GM12878 (cell line): Measurements from ENCODE around the gene C9. TPM values are rescaled to one million over a fixed set of nuclear protein-coding genes. Genes with fewer than 3 reads are reported as not detected.
"Not testable (repeated sequence)": the region's sequence is repeated elsewhere in the genome, so short reads cannot be mapped to it uniquely, and the experiment has no call there.

ENCODE experiments used
- ATAC-seq: fragments of 200-7000 bp; cut with Tn5 transposase; 3 replicates; pipeline ENCODE4 v1.9.1; 2020; ENCODE audit warnings: mild to moderate bottlenecking, moderate library complexity
- BruUV-seq: library from RNA; stranded (reverse); fragments of 400-500 nt; replicated peaks from 2 replicates; lab custom pipeline; 2021; lab: Mats Ljungman, UMichigan
- CTCF ChIA-PET: fragments of 300-600 bp; sonication (Branson Sonifier 250); formaldehyde crosslinking; extraction: SDS; loops from one replicate; lab custom pipeline; 2021; ENCODE audit warnings: inconsistent platforms; lab: Yijun Ruan, JAX
- POLR2A ChIA-PET: fragments of 350-600 bp; formaldehyde crosslinking; extraction: SDS; loops from one replicate; lab custom pipeline; 2021; ENCODE audit warnings: inconsistent platforms; lab: Charles Lee
- RAD21 ChIA-PET: fragments of 300-600 bp; sonication (Branson Sonifier 250); formaldehyde crosslinking; loops from one replicate; lab custom pipeline; 2023; ENCODE audit warnings: antibody characterized with exemption; ENCODE audit not compliant: unreplicated experiment; lab: Charles Lee
- SMC1A ChIA-PET: fragments of 300-600 bp; sonication (Branson Sonifier 250); formaldehyde crosslinking; loops from one replicate; lab custom pipeline; 2023; ENCODE audit not compliant: unreplicated experiment, uncharacterized antibody; lab: Charles Lee
- DNase-seq: peaks from one replicate; pipeline ENCODE4 v3.0.0-alpha.2; 2011; ENCODE audit warnings: low read depth, low spot score
- FAIRE-seq: peaks from 3 replicates; lab custom pipeline; 2011; peaks lifted over from hg19 to GRCh38; lab: Jason Lieb, UNC
- H2AFZ ChIP-seq: 2 replicates; pipeline ENCODE4 v1.6.0; 2011; ENCODE audit warnings: low read depth, low read length, control low read depth; ENCODE audit not compliant: control insufficient read depth
- H3K27ac ChIP-seq: 2 replicates; pipeline ENCODE4 v1.5.1; 2011; ENCODE audit warnings: control low read depth; ENCODE audit not compliant: control insufficient read depth, insufficient read depth
- H3K27me3 ChIP-seq, 2 experiments: replicated peaks in 1 of 2; 2 replicates each; pipeline versions ENCODE4 v1.6.0 to v1.6.1; 2011; ENCODE audit warnings: low read length in 1 of 2; ENCODE audit not compliant: control insufficient read depth in 2 of 2, insufficient read depth in 2 of 2
- H3K36me3 ChIP-seq, 2 experiments: 2 replicates each; pipeline ENCODE4 v1.5.1; 2011; ENCODE audit warnings: low read length in 1 of 2; ENCODE audit not compliant: control insufficient read depth in 2 of 2, insufficient read depth in 2 of 2
- H3K4me1 ChIP-seq: 2 replicates; pipeline ENCODE4 v1.6.1; 2011; ENCODE audit warnings: mild to moderate bottlenecking, low read length, moderate library complexity, mixed read lengths; ENCODE audit not compliant: control insufficient read depth, insufficient read depth
- H3K4me2 ChIP-seq: 2 replicates; pipeline ENCODE4 v1.6.0; 2011; ENCODE audit warnings: control low read depth; ENCODE audit not compliant: control insufficient read depth, insufficient read depth
- H3K4me3 ChIP-seq: fragments of 200-600 bp; sonication (generic); 2 replicates; pipeline ENCODE4 v1.5.1; 2016
- H3K79me2 ChIP-seq: 2 replicates; pipeline ENCODE4 v1.6.0; 2011; ENCODE audit warnings: low read length; ENCODE audit not compliant: control insufficient read depth, insufficient read depth
- H3K9ac ChIP-seq: 2 replicates; pipeline ENCODE4 v1.8.0; 2011; ENCODE audit warnings: low read length, control low read depth, mixed read lengths; ENCODE audit not compliant: control insufficient read depth, insufficient read depth
- H3K9me3 ChIP-seq: replicated peaks from 3 replicates; pipeline ENCODE4 v1.5.1; 2011; ENCODE audit warnings: mild to moderate bottlenecking, low read length; ENCODE audit not compliant: control insufficient read depth, insufficient read depth
- H4K20me1 ChIP-seq: 2 replicates; pipeline ENCODE4 v1.6.0; 2011; ENCODE audit not compliant: control insufficient read depth, insufficient read depth
- ESRRA ChIP-seq: IDR thresholded peaks from 2 replicates; pipeline ENCODE4 v1.6.1; 2012; ENCODE audit warnings: mild to moderate bottlenecking, low read length, improper control_type of control experiment
- EZH2 ChIP-seq: IDR thresholded peaks from 2 replicates; pipeline ENCODE4 v1.6.1; 2012; ENCODE audit warnings: low read depth, mild to moderate bottlenecking, control low read depth, inconsistent platforms, low read length, borderline replicate concordance; ENCODE audit not compliant: control insufficient read depth
- HCFC1 ChIP-seq: fragments of 150-350 bp; IDR thresholded peaks from 2 replicates; pipeline ENCODE4 v1.6.1; 2014; ENCODE audit warnings: low read length
- MTA2 ChIP-seq: fragments of 450-650 bp; IDR thresholded peaks from 2 replicates; pipeline ENCODE4 v1.6.1; 2016; ENCODE audit warnings: low read depth, mild to moderate bottlenecking, moderate library complexity
- RUNX3 ChIP-seq: IDR thresholded peaks from 2 replicates; pipeline ENCODE4 v1.6.1; 2012; ENCODE audit warnings: low read length, inconsistent platforms
- STAT3 ChIP-seq: IDR thresholded peaks from 2 replicates; pipeline ENCODE4 v1.6.1; 2011; ENCODE audit warnings: low read depth, low read length, improper control_type of control experiment
- WRNIP1 ChIP-seq: IDR thresholded peaks from 2 replicates; pipeline ENCODE4 v1.6.1; 2011; ENCODE audit warnings: low read depth, low read length, improper control_type of control experiment, borderline replicate concordance
- ZNF622 ChIP-seq: fragments of 450-650 bp; IDR thresholded peaks from 2 replicates; pipeline ENCODE4 v1.6.1; 2017; ENCODE audit warnings: mild to moderate bottlenecking, inconsistent platforms
- WGBS: methylation state at CpG from one replicate; pipeline ENCODE4 v1.1.6; 2016; ENCODE audit warnings: low lambda C conversion rate; ENCODE audit not compliant: insufficient replicate concordance, insufficient coverage; ENCODE audit errors: missing lambda C conversion rate; 5-methylcytosine and 5-hydroxymethylcytosine counted together
- in situ Hi-C: fragments of 300-500 bp; cut with MboI; formaldehyde crosslinking; loops from 9 replicates; pipeline ENCODE4 v1.14.3; 2018; ENCODE audit warnings: mixed read lengths
- intact Hi-C: fragments of 100-400 bp; cut with micrococcal nuclease; formaldehyde crosslinking; loops from one replicate; pipeline ENCODE4 v1.14.2; 2022; ENCODE audit not compliant: unreplicated experiment
- polyA plus RNA-seq, 11 experiments: library from polyadenylated mRNA; depleted of rRNA in 4 of 11; unstranded in 6 of 11; stranded (reverse) in 5 of 11; fragments of >200 nt; fragmentation: Nextera tagmentation in 4 of 11; fragmentation: Illumina TruSeq in 1 of 11; extraction: Ambion mirVana in 4 of 11; extraction: Trizol in 1 of 11; gene quantifications; 1 replicate in 1 of 11; 2 replicates in 10 of 11; pipeline versions ENCODE4 v1.2.1 to v1.2.3, GENCODE V29; 2011 to 2016; ENCODE audit warnings: inconsistent platforms in 2 of 11, missing spikeins in 2 of 11, low read depth in 1 of 11
- total RNA-seq, 4 experiments: library from RNA; depleted of rRNA in 3 of 4; stranded (reverse); fragments of >200 nt in 3 of 4; fragmentation: Illumina TruSeq in 1 of 4; extraction: Trizol in 1 of 4; gene quantifications; 2 replicates each; pipeline versions ENCODE4 v1.2.1 to v1.2.3, GENCODE V29; 2013 to 2021
- TF ChIP-seq, protein P1 (sequence below): fragments of 450-650 bp; IDR thresholded peaks from 2 replicates; pipeline ENCODE4 v1.6.1; 2017; ENCODE audit warnings: mild to moderate bottlenecking, moderate library complexity

Gene C9
- total and polyA plus RNA-seq, 10 of the 15 experiments (the other 5 are each of a cell fraction or from before 2014, with no cell fraction given): 0.54 TPM; not detected in 9

DNA sequence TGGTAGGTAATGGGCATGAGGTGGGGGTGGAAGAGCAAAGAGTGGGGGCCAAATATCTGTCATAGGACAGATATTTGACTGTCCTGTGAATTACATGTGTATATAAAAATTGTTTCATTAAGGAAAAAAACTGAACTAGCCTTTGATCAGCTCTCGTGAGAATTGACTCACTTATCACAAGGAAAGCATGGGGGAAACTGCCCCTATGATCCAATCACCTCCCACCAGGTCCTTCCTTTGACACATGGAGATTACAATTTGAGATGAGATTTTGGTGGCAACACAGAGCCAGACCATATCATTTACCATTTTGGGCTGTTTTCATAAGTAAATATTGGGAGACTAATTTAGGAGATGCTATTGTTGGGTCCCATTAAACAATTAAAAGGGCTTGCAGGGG lies 81.7 kb downstream of the C9 start:
- H3K4me1 ChIP-seq: no peaks in the 10 kb centered on the region
- intact Hi-C loops (loop anchor here (10.0 kb wide), 1 partner anchor 198 kb away; no protein-coding TSS in a partner anchor), in situ Hi-C loops (loop anchor here (5.0 kb wide), 1 partner anchor 65 kb away; the partner anchor contains the start of gene FYB1)
- no peaks in the 10 kb centered on the region for H3K79me2 ChIP-seq
- no peak overlapping the region for H3K9ac ChIP-seq
- RAD21 ChIA-PET: interaction anchor here (0.7 to 4.3 kb wide), 11 partner anchors 8 to 203 kb away, joined by 3 to 77 read pairs (median 4); partner anchors contain the start of gene FYB1
- CTCF ChIA-PET: interaction anchor here (0.6 to 13.4 kb wide), 20 partner anchors 8 to 163 kb away, joined by 3 to 294 read pairs (median 4); partner anchors contain the start of gene FYB1
- H3K4me3 ChIP-seq: no peak overlapping the region
- SMC1A ChIA-PET: interaction anchor here (0.9 to 14.8 kb wide), 15 partner anchors 8 to 132 kb away, joined by 3 to 192 read pairs (median 6); partner anchors contain the start of gene FYB1
- H3K36me3 ChIP-seq: no peaks in the 10 kb centered on the region
- H3K9me3 ChIP-seq: no peaks in the 10 kb centered on the region; the same call in 1 of the 3 replicates
- POLR2A ChIA-PET: no interaction called here
- FAIRE-seq (no peak), DNase-seq (no peak), ATAC-seq (no peak)
- no peak for TF ChIP-seq EZH2
- no peak for TF ChIP-seq ESRRA
- no peak for TF ChIP-seq RUNX3
- TF ChIP-seq WRNIP1: no peak
- TF ChIP-seq, protein P1, sequence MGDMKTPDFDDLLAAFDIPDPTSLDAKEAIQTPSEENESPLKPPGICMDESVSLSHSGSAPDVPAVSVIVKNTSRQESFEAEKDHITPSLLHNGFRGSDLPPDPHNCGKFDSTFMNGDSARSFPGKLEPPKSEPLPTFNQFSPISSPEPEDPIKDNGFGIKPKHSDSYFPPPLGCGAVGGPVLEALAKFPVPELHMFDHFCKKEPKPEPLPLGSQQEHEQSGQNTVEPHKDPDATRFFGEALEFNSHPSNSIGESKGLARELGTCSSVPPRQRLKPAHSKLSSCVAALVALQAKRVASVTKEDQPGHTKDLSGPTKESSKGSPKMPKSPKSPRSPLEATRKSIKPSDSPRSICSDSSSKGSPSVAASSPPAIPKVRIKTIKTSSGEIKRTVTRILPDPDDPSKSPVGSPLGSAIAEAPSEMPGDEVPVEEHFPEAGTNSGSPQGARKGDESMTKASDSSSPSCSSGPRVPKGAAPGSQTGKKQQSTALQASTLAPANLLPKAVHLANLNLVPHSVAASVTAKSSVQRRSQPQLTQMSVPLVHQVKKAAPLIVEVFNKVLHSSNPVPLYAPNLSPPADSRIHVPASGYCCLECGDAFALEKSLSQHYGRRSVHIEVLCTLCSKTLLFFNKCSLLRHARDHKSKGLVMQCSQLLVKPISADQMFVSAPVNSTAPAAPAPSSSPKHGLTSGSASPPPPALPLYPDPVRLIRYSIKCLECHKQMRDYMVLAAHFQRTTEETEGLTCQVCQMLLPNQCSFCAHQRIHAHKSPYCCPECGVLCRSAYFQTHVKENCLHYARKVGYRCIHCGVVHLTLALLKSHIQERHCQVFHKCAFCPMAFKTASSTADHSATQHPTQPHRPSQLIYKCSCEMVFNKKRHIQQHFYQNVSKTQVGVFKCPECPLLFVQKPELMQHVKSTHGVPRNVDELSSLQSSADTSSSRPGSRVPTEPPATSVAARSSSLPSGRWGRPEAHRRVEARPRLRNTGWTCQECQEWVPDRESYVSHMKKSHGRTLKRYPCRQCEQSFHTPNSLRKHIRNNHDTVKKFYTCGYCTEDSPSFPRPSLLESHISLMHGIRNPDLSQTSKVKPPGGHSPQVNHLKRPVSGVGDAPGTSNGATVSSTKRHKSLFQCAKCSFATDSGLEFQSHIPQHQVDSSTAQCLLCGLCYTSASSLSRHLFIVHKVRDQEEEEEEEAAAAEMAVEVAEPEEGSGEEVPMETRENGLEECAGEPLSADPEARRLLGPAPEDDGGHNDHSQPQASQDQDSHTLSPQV: no peak
- no peak for TF ChIP-seq HCFC1
- TF ChIP-seq MTA2: no peak
- no peak for TF ChIP-seq STAT3
- no peak for TF ChIP-seq ZNF622
- no peak overlapping the region for H3K27ac ChIP-seq
- no peak overlapping the region for H2AFZ ChIP-seq
- WGBS: 83% methylated on average over 1 of the region's 1 CpG
- no peaks in the 10 kb centered on the region for H3K27me3 ChIP-seq
- no peak overlapping the region for H3K4me2 ChIP-seq
- no TSS peak for BruUV-seq
- H4K20me1 ChIP-seq: no peaks in the 10 kb centered on the region

DNA sequence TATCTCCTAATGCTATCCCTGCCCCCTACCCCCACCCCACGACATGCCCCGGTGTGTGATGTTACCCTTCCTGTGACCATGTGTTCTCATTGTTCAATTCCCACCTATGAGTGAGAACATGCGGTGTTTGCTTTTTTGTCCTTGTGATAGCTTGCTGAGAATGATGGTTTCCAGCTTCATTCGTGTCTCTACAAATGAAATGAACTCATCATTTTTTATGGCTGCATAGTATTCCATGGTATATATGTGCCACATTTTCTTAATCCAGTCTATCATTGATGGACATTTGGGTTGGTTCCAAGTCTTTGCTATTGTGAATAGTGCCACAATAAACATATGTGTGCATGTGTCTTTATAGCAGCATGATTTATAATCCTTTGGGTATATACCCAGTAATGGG lies 88.4 kb downstream of the C9 start:
- ChIA-PET CTCF (interaction anchor here (3.6 kb wide), 1 partner anchor 58 kb away, joined by 34 read pairs; the partner anchor contains the start of gene FYB1), SMC1A (interaction anchor here (2.7 to 4.6 kb wide), 5 partner anchors 11 to 58 kb away, joined by 7 to 31 read pairs (median 23); partner anchors contain the start of gene FYB1)
- BruUV-seq, H3K27me3 ChIP-seq, H2AFZ ChIP-seq, H3K4me3 ChIP-seq, RAD21 ChIA-PET, H3K27ac ChIP-seq, H3K9ac ChIP-seq, DNase-seq, H3K4me1 ChIP-seq, H3K4me2 ChIP-seq, FAIRE-seq, H3K79me2 ChIP-seq, ATAC-seq, in situ Hi-C loops, H4K20me1 ChIP-seq, H3K36me3 ChIP-seq, POLR2A ChIA-PET, intact Hi-C loops, H3K9me3 ChIP-seq: not testable (repeated sequence)
- 97% methylated on average over 4 of the region's 4 CpGs for WGBS
